Lower leg skin (tissue), 3 donors: ENCODE results near the gene ADGB.

Experiments
- CTCF ChIP-seq, 3 donors: fragments of 450-650 bp; IDR thresholded peaks; one replicate each; pipeline ENCODE4 v1.5.1; 2016; ENCODE audit warnings: antibody characterized with exemption in 3 of 3, mild to moderate bottlenecking in 3 of 3, moderate library complexity in 2 of 3
- POLR2A ChIP-seq, 2 donors: fragments of 450-650 bp; IDR thresholded peaks; one replicate each; pipeline ENCODE4 v1.6.1; 2016 to 2017; ENCODE audit warnings: antibody characterized with exemption in 2 of 2, mild to moderate bottlenecking in 1 of 2, moderate library complexity in 1 of 2

- TF ChIP-seq CTCF (IDR thresholded peaks at IDR 0.05) (no peak), POLR2A (IDR thresholded peaks at IDR 0.05) (no peak)
These were observed 91.0 kb downstream of the ADGB start for GRCh38 chr6:146689806-146690205.
